CD1c-positive myeloid dendritic cell (primary cell): Measurements from ENCODE around the gene NSG1.

Source experiments
- DNase-seq: peaks from one replicate; pipeline ENCODE4 v3.0.0-alpha.2; 2016; ENCODE audit errors: extremely low spot score

NSG1 gene

GRCh38 chr4:4374388-4375098, 12.4 kb upstream of the NSG1 start:
- DNase-seq = no peak

- no peak for DNase-seq
These were observed 10.8 kb upstream of the NSG1 start for GRCh38 chr4:4376074-4376473.

- no peak for DNase-seq
These were observed 9.7 kb upstream of the NSG1 start for GRCh38 chr4:4377191-4377590.

GRCh38 chr4:4377732-4378460, 9.0 kb upstream of the NSG1 start:
- no peak for DNase-seq

GRCh38 chr4:4379540-4380087, 7.3 kb upstream of the NSG1 start:
- no peak for DNase-seq

GRCh38 chr4:4383085-4383484, 3.8 kb upstream of the NSG1 start:
- no peak for DNase-seq

GRCh38 chr4:4384837-4385236, 2.1 kb upstream of the NSG1 start:
- no peak for DNase-seq

- no peak for DNase-seq
These were observed 1.1 kb upstream of the NSG1 start for GRCh38 chr4:4385729-4386295.

- DNase-seq = no peak
These were observed 586 bp upstream of the NSG1 start for GRCh38 chr4:4386296-4386735.

GRCh38 chr4:4387531-4388310, 819 bp downstream of the NSG1 start:
- DNase-seq = peak; percentile 2

GRCh38 chr4:4388311-4388790, 1.4 kb downstream of the NSG1 start:
- no peak for DNase-seq

- DNase-seq = no peak
These were observed 2.1 kb downstream of the NSG1 start for GRCh38 chr4:4388836-4389575.

- DNase-seq = no peak
These were observed 3.1 kb downstream of the NSG1 start for GRCh38 chr4:4390046-4390445.

GRCh38 chr4:4390515-4391240, 3.8 kb downstream of the NSG1 start:
- DNase-seq = no peak

- no peak for DNase-seq
These were observed 5.0 kb downstream of the NSG1 start for GRCh38 chr4:4391866-4392265.

- DNase-seq = no peak
These were observed 5.7 kb downstream of the NSG1 start for GRCh38 chr4:4392501-4393183.

- no peak for DNase-seq
These were observed 7.7 kb downstream of the NSG1 start for GRCh38 chr4:4394644-4395043.

- DNase-seq = no peak
These were observed 8.5 kb downstream of the NSG1 start for GRCh38 chr4:4395371-4395770.

GRCh38 chr4:4395849-4396627, 9.1 kb downstream of the NSG1 start:
- no peak for DNase-seq
